ENCODE measurements around the gene TNFRSF21. TPM values are rescaled to one million over a fixed set of nuclear protein-coding genes. Genes with fewer than 3 reads are reported as not detected.
"Not testable (repeated sequence)": the region's sequence is repeated elsewhere in the genome, so short reads cannot be mapped to it uniquely, and the experiment has no call there.

TNFRSF21 gene
- total RNA-seq, 1 donor from 2014 or later: 74.2 TPM

DNA sequence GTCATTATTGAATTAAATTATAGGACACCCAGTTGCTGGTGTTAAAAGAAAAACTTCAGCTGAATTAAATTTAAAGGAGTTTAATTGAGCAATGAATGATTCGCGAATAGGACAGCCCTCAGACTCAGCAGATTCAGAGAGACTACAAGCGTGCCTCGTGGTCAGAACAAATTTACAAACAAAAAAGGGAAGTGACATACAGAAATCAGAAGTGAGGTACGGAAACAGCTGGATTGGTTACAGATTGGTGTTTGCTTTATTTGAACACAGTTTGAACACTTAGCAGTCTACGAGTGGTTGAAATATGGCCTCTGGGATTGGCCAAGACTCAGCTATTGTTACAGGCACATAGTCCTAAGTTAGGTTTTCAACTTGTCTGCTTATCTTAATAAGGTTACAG is 25.8 kb upstream of the TNFRSF21 start:
- no peaks in the 10 kb centered on the region for H3K27me3 Mint-ChIP-seq
- no peaks in the 10 kb centered on the region for H3K4me1 Mint-ChIP-seq (ENCODE audit: unreplicated experiment)
- no peaks in the 10 kb centered on the region for H3K36me3 Mint-ChIP-seq
- no peak overlapping the region for H3K27ac Mint-ChIP-seq
- H3K4me3 Mint-ChIP-seq: no peak overlapping the region
- H3K9me3 Mint-ChIP-seq: no peaks in the 10 kb centered on the region
- DNase-seq (ENCODE audit: extremely low spot score, unreplicated experiment): no peak
- TF ChIP-seq, protein P1, sequence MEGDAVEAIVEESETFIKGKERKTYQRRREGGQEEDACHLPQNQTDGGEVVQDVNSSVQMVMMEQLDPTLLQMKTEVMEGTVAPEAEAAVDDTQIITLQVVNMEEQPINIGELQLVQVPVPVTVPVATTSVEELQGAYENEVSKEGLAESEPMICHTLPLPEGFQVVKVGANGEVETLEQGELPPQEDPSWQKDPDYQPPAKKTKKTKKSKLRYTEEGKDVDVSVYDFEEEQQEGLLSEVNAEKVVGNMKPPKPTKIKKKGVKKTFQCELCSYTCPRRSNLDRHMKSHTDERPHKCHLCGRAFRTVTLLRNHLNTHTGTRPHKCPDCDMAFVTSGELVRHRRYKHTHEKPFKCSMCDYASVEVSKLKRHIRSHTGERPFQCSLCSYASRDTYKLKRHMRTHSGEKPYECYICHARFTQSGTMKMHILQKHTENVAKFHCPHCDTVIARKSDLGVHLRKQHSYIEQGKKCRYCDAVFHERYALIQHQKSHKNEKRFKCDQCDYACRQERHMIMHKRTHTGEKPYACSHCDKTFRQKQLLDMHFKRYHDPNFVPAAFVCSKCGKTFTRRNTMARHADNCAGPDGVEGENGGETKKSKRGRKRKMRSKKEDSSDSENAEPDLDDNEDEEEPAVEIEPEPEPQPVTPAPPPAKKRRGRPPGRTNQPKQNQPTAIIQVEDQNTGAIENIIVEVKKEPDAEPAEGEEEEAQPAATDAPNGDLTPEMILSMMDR (conservative IDR thresholded peaks at IDR 0.05): no peak

GRCh38 chr6:47334334-47334733 is 24.6 kb upstream of the TNFRSF21 start:
- TF ChIP-seq, protein P1 (conservative IDR thresholded peaks at IDR 0.05): no peak
- no peak overlapping the region for H3K4me3 Mint-ChIP-seq
- DNase-seq (ENCODE audit: extremely low spot score, unreplicated experiment): no peak
- H3K36me3 Mint-ChIP-seq: no peaks in the 10 kb centered on the region
- no peaks in the 10 kb centered on the region for H3K4me1 Mint-ChIP-seq (ENCODE audit: unreplicated experiment)
- H3K9me3 Mint-ChIP-seq: no peaks in the 10 kb centered on the region
- H3K27ac Mint-ChIP-seq: no peak overlapping the region
- H3K27me3 Mint-ChIP-seq: no peaks in the 10 kb centered on the region

GRCh38 chr6:47328606-47329005 is 18.9 kb upstream of the TNFRSF21 start:
- H3K4me3 Mint-ChIP-seq; H3K36me3 Mint-ChIP-seq; H3K27ac Mint-ChIP-seq; DNase-seq (ENCODE audit: extremely low spot score, unreplicated experiment); H3K4me1 Mint-ChIP-seq (ENCODE audit: unreplicated experiment); H3K9me3 Mint-ChIP-seq; H3K27me3 Mint-ChIP-seq: not testable (repeated sequence)

GRCh38 chr6:47328139-47328538 is 18.4 kb upstream of the TNFRSF21 start:
- H3K27ac Mint-ChIP-seq; H3K36me3 Mint-ChIP-seq; H3K4me3 Mint-ChIP-seq; H3K27me3 Mint-ChIP-seq; H3K4me1 Mint-ChIP-seq (ENCODE audit: unreplicated experiment); H3K9me3 Mint-ChIP-seq; DNase-seq (ENCODE audit: extremely low spot score, unreplicated experiment): not testable (repeated sequence)

GRCh38 chr6:47323887-47324286 is 14.2 kb upstream of the TNFRSF21 start:
- Mint-ChIP-seq H3K27me3 (no peaks in the 10 kb centered on the region), H3K27ac (no peak overlapping the region), H3K4me3 (no peak overlapping the region), H3K9me3 (no peaks in the 10 kb centered on the region), H3K4me1 (ENCODE audit: unreplicated experiment) (no peaks in the 10 kb centered on the region), H3K36me3 (no peaks in the 10 kb centered on the region)
- TF ChIP-seq, protein P1 (conservative IDR thresholded peaks at IDR 0.05): no peak
- DNase-seq (ENCODE audit: extremely low spot score, unreplicated experiment): no peak

- Mint-ChIP-seq H3K27ac (no peak overlapping the region), H3K4me1 (ENCODE audit: unreplicated experiment) (no peaks in the 10 kb centered on the region), H3K9me3 (no peaks in the 10 kb centered on the region), H3K36me3 (no peaks in the 10 kb centered on the region), H3K27me3 (no peaks in the 10 kb centered on the region), H3K4me3 (no peak overlapping the region)
- DNase-seq (ENCODE audit: extremely low spot score, unreplicated experiment): no peak
- TF ChIP-seq, protein P1 (conservative IDR thresholded peaks at IDR 0.05): no peak
Observed at GRCh38 chr6:47323321-47323720, 13.6 kb upstream of the TNFRSF21 start.

DNA sequence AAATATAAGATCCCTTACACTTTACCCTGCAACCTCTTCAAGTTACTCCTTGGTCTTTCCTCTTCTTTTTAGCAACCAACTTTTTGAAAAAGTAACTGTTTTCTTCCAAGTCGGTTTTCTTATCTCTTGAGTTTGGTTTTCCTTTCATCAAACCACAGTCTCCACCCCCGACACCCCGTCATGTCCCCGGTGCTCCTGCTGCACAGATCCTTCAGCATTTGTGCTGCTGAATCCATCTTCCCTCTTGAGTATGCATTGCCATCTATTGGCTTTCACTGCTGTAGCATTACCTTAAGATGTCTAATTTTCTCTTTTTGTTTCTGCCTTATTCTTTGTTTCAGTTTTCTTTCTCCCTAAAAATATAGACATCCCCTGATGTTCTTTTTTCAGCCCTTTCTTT is 11.9 kb upstream of the TNFRSF21 start:
- no peak for DNase-seq (ENCODE audit: extremely low spot score, unreplicated experiment)
- Mint-ChIP-seq H3K27me3 (no peaks in the 10 kb centered on the region), H3K36me3 (no peaks in the 10 kb centered on the region), H3K4me3 (no peak overlapping the region), H3K4me1 (ENCODE audit: unreplicated experiment) (no peaks in the 10 kb centered on the region), H3K9me3 (no peaks in the 10 kb centered on the region), H3K27ac (no peak overlapping the region)
- TF ChIP-seq, protein P1 (conservative IDR thresholded peaks at IDR 0.05): no peak
